Sciatic nerve (tissue), 2 donors: ENCODE data around the gene HAO1. TPM values are rescaled to one million over a fixed set of nuclear protein-coding genes. Genes with fewer than 3 reads are reported as not detected.
"Not testable (repeated sequence)": the region's sequence is repeated elsewhere in the genome, so short reads cannot be mapped to it uniquely, and the experiment has no call there.

Experiments
- ATAC-seq: fragments of 200-7000 bp; cut with Tn5 transposase; one replicate; pipeline ENCODE4 v1.9.1; 2020; ENCODE audit warnings: mild to moderate bottlenecking, moderate library complexity
- DNase-seq: peaks from one replicate; pipeline ENCODE4 v3.0.0-alpha.2; 2020; ENCODE audit warnings: low spot score
- intact Hi-C: fragments of 100-400 bp; cut with DNase I; formaldehyde crosslinking; loops from one replicate; pipeline ENCODE4 v1.14.2; 2022
- total RNA-seq: library from RNA; stranded (reverse); fragmentation: NEBNext Ultra II Directional; extraction: Animal tissue kit (Norgen Biotek cat#: 25700); gene quantifications from one replicate; pipeline ENCODE4 v1.2.1, GENCODE V29; 2021
- donor health status: DM: no; HTN: no; CAD: no.
- donor health status: DM: no; HTN: no; CAD: no.

Gene HAO1
- total RNA-seq, 1 donor from 2014 or later, result not detected

DNA sequence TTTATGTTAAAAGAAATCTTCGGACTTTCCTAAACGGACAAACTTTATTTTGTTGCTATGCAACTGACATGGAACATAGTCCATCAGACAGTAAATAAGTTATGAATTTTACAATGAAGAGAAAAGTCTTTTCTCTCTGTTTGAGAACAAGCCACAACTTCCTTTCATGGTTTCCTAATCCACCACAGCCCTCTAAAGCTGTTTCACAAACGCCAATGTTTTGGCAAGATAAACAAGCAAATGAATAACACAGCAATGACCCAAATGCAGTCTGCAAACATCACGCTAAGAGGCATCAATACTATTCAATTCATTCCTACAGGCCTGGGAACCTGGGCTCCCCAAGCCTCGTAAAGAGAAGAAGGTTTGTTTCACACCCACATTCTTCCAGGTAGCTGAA lies 60.4 kb downstream of the HAO1 start:
- DNase-seq (no peak), ATAC-seq (no peak)
- intact Hi-C loops, result no loop called here

DNA sequence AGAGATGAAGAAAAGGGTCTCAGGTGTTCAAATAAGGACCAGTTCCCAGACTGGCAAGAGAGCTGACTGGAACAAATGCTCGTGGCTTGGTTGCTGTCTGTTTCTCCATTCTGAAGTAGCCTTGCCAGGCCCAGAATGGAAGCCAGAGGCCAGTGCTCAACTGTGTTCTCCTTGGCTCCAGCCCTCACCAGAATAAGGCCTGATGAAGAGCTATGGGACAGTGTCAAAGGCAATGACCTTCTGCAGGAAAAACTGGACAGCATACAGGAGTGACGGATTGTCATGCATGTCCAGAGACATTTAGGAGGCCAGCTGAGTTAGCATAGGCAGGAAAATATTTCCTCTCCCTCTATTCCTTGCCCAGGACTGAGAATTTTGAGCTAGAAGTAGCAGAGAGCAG lies 72.2 kb downstream of the HAO1 start:
- DNase-seq, result no peak
- ATAC-seq, result peak; percentile 36
- intact Hi-C loops, result no loop called here

DNA sequence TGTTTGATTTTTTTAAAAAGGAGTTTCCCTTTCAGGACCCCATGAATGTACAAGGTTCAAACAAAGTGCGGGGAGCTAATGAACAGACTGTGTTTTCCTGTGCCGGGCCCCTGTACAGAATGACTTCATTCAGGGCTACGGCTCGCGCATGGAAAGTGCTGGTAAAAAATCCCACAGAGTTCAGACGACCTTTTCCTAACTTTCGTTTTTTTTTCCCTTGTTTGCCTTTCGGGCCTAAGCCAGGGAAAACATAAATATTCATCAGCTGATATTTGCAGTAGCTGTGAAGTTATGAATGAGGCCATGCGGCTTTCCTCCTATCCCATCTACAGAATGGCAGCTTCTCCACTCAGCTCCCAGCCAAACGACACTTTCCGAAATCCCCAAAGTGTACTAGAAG lies 74.0 kb downstream of the HAO1 start:
- DNase-seq, result peak; percentile 56
- peak; percentile 73 for ATAC-seq
- intact Hi-C loops, result no loop called here

DNA sequence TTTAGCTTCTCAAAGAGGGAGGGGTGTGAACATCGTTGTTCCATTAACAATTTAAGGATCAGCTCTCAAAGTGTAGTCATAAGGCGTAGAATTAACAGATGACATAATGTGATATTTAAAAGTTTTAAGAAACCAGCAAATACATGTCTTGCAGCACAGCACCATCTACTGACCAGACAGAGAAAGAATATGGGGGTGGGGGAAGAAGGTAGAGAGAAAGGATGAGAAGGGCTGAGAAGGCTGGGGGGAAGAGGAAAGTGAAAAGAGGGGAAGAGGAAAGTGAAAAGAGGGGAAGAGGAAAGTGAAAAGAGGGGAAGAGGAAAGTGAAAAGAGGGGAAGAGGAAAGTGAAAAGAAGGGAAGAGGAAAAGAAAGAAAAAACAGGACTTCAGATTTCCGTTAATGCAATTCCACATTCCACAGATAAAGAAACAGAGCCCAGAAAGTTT lies 80.9 kb downstream of the HAO1 start:
- DNase-seq (no peak), ATAC-seq (peak; percentile 78)
- intact Hi-C loops, result no loop called here

DNA sequence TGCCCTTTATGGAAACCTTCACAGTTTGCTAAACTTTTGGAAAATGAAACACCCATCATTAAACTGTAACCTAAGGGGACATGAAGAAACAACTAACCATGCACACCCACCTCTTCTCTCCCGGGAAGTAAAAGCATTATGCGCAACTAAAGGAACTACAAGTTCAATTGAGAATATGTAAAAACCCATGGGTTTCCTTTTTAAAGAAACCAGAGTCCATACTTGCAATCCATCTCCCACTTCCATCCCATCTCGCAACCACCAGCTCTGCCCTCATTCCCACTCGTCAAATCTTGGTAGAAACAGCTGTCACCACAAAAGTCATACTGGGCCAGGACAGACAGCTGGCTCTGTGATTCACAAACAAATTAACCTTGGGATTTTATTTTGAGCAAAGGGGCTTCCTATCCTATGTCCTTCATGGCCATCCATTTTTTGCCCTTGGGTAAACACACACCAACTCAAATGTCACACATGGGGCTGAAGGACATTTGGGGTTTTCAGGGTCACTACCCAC lies 81.5 kb downstream of the HAO1 start:
- no peak for DNase-seq
- ATAC-seq, result no peak
- intact Hi-C loops, result no loop called here

DNA sequence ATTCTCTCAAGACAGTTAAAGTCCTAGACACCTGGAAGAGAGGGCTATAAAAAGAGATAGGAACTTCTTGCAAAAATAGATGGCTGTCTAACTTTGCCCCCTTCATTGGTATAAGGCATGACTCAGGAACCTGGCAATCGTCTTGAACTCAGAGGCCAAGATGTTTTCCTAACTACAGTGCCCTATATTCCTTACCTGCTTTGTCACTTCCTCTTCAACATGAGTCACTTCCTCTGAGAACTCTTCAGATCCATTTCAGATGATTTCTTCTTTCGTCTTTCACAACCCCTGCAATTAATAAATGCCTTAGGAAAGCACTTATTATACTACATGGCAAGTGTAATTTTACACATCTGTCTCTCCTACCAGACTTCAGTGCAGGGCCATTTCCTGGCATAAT lies 83.5 kb downstream of the HAO1 start:
- no peak for ATAC-seq
- intact Hi-C loops, result no loop called here

DNA sequence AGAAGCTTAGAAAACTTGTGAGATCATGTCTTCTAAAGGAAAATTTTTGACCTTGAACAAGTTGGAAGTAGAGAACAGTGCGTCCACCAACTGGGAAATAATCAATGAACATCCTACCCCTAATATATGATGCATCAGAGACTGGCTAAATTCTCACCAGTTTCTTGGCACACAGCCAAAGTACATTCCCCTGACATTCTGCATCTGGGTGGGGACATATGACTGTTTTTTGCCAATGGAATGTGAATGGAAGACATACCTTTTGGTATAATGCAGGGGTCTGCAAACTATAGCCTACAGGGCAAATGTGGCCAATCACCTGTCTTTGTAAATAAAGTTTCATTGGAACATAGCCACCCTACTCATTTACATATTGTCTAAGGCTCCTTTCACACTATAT lies 84.7 kb downstream of the HAO1 start:
- DNase-seq, result no peak

More for the DNA sequence above, 83.5 kb downstream of the HAO1 start:
- no peak for DNase-seq

DNA sequence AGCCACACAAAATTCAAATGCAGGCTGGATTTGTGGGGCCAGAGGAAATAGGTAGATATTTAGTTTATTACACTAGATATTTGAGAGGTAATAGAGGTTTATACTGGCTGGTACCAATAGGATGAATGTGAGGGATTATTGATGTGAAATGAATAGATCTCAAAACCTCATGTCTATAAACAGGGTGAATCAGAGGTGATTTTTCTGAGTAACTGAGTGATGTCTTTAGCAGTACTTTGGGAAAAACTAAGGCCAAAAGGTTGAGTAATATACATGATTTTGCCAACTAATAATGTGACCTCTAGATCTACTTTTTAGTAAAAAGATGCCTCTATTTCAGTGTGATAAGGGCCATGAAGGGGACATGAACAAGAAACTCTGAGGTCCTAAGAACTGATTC lies 86.8 kb downstream of the HAO1 start:
- ATAC-seq (no peak), DNase-seq (no peak)

More for the DNA sequence above, 84.7 kb downstream of the HAO1 start:
- intact Hi-C loops, result no loop called here
- no peak for ATAC-seq

DNA sequence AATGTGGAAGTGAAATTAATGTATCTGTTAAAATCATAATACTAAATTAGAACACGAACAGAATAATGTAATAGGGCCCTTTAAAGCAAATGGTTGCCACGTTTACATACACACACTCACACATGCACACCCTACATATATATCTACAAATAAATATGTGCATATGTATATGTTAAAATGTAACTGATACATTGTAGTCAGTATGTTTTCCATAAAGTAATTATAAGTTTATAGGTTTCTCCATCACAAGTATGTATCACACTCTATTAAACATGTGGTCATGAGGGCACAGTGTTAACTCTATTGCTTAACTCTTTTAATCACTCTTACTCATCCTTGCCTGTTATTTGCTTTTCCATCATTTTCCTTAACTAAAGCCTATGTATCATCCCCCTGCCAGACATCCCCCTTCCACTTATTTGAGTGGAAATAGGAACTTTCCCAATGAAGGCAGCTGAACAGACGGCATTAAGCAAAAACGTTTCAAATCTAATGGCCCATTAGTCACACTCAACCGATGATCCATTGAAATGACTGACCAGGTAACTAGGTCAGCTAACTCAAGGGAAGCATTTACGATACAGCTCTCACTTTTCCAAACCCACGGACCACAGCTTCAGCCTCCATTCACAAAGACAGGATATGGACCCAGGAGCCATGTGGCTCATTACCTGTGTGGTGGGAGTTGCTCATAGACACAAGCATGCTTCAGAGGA lies 89.3 kb downstream of the HAO1 start:
- intact Hi-C loops, result no loop called here
- DNase-seq (no peak), ATAC-seq (no peak)

More for the DNA sequence above, 86.8 kb downstream of the HAO1 start:
- intact Hi-C loops, result no loop called here

DNA sequence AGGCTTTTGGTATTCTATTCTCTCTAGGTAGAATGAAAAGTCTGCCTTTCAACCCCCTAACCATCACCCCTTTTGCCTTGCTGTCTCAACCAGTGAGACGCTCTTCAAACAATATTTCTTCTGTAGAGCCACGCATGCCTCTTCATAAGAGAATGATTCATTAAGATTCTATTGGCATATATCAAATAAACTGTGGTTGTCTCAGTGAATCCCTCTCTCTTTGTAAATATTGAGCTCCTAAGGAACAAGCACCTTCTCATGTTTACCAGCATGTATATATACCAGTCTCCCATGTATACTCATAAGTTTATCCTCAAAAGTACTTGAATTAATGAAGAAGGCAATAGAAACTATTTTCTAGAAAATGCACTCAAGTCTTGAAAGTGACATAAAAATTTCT lies 90.6 kb downstream of the HAO1 start:
- intact Hi-C loops, result no loop called here
- ATAC-seq (no peak), DNase-seq (no peak)

DNA sequence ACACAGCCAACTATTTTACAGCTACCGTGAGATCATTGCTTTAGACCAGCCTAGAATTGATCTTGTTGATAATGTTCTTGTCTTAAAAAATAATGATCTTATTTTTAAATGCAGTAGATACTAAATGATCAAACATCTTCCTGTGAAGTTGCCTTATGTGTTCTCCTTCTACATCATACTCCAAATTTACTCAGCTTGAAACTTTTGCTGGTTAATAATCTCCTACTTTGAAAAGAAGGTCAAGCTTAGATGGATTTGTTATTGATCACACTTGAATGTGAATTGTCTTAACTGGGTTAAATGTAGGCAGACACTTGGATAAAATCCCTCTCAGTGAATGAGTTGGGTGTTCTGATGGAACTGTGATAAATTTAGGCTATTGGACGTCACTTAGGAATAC lies 91.9 kb downstream of the HAO1 start:
- intact Hi-C loops, result no loop called here
- no peak for ATAC-seq

DNA sequence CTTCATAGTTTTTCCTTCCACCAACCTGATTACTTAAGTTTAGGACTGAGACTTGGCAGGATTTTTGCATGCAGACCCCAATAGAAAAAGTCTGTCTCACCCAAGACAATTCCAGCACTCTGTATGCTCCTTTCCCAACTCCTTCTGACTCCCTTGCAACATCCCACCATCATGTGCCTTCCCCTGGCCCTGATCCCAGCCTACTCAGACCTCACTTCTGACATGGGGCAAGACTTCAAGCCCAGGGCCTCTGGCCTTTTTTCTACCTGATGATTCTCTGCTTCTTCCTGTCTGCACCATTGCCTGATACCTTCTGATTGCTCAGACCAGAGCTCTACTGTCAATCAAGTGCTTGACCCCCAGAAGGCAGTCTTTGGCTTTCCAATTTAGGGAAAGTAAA lies 96.6 kb downstream of the HAO1 start:
- peak; percentile 79 for ATAC-seq
- peak; percentile 70 for DNase-seq
- intact Hi-C loops, result no loop called here

More for the DNA sequence above, 91.9 kb downstream of the HAO1 start:
- DNase-seq, result no peak

DNA sequence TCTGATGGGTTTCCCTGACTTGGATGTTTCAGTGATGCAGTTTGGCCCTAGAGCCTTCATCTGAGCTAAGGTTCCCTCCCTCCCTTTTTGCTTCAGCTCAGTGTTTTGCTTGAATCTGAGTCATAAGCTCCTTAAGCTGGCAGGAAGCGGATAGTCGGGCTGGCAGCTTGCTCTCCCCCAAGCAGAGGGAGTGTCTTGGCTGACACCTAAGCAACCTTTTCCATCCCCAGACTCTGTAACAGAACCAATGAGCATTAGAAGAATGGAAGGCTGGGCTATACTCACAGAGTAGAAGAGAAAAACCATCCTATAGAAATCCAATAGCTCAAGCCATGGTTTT lies 98.3 kb downstream of the HAO1 start:
- DNase-seq (no peak), ATAC-seq (peak; percentile 89)
- intact Hi-C loops, result no loop called here

DNA sequence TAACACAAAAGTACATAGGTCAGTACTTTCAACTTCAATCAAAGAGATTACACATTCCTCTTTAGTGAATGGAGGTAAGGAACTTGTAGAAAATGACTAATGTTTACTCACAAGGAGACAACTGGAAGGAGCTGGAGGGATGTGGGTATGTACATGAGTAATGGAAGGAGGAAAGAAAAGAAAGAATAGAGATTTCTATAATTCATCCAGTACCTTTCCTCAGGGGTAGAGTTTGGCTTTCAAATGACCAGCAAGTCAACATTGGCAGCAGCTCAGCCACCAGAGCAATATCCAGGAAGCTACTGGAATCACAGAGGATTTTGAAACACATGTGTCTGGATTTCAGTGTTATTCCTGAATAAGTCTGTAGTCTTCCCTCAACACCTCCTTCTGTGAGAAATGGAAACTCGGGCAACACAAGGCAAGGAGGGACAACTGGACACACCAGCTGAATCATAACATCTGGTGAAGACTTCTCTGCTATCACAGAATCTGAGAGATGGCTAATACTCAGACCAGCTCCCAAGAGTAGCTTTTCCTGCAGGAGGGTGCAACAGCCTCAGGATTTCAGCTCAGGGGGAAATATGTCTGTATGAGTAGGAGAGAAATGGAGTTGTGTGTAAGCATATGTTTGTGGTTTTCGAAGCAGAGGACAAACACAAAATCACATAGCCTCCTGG lies 98.8 kb downstream of the HAO1 start:
- DNase-seq (no peak), ATAC-seq (peak; percentile 50)
- intact Hi-C loops, result no loop called here

DNA sequence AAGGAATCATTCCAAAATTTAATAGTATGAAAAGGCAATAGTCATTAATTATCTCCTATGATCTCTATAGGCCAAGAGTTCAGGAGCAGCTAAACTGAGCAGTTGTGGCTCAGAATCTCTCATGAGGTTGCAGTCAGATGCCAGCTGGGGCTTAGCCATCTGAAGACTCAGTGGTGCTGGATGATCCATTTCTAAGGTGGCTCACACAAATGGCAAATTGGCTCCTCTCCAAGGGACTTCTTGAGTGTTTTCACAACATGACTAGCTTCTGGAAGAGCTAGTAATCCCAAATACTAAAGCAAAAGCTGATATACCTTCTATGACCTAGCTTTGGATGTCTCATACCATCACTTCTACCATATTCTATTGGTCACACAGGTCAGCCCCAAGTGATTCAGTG lies 104.2 kb downstream of the HAO1 start:
- ATAC-seq, result no peak
- intact Hi-C loops, result no loop called here
- DNase-seq, result no peak

DNA sequence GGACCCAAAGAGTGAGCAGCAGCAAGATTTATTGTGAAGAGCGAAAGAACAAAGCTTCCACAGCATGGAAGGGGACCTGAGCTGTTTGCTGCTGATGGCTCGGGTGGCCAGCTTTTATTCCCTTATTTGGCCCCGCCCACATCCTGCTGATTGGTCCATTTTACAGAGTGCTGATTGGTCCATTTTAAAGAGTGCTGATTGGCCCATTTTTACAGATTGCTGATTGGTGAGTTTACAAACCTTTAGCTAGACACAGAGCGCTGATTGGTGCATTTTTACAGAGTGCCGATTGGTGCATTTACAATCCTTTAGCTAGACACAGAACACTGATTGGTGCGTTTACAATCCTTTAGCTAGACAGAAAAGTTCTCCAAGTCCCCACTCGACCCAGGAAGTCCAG lies 105.8 kb downstream of the HAO1 start:
- DNase-seq, ATAC-seq, intact Hi-C loops: not testable (repeated sequence)

Other genes starting within 250 kb of the HAO1 start
- 72.5 TPM for gene TMX4, start 79.3 kb upstream of the HAO1 start, total RNA-seq
- 58.5 TPM for gene PLCB1, start 191.8 kb upstream of the HAO1 start, total RNA-seq